Tibial nerve (tissue), 4 donors: Measurements from ENCODE around the gene HENMT1. TPM values are rescaled to one million over a fixed set of nuclear protein-coding genes. Genes with fewer than 3 reads are reported as not detected.
"Not testable (repeated sequence)": the region's sequence is repeated elsewhere in the genome, so short reads cannot be mapped to it uniquely, and the experiment has no call there.

Source experiments
- DNase-seq, 2 donors: peaks; one replicate each; pipeline ENCODE4 v3.0.0-alpha.2; 2019; ENCODE audit warnings: low spot score in 2 of 2
- H3K27ac ChIP-seq, 4 donors: fragments of 200-600 bp; sonication (generic) in 3 of 4; one replicate each; pipeline ENCODE4 v1.5.1; 2017 to 2019; ENCODE audit warnings: mild to moderate bottlenecking in 1 of 4
- H3K27me3 ChIP-seq, 2 donors: fragments of 200-600 bp; sonication (generic) in 1 of 2; one replicate each; pipeline versions ENCODE4 v1.5.1 to v1.6.0; 2017 to 2019
- H3K36me3 ChIP-seq, 3 donors: fragments of 200-600 bp; sonication (generic); one replicate each; pipeline ENCODE4 v1.5.1; 2018 to 2019
- H3K4me1 ChIP-seq, 4 donors: fragments of 200-600 bp; sonication (generic) in 3 of 4; one replicate each; pipeline ENCODE4 v1.5.1; 2017 to 2019
- H3K4me3 ChIP-seq, 4 donors: fragments of 200-600 bp; sonication (generic) in 3 of 4; one replicate each; pipeline ENCODE4 v1.5.1; 2017 to 2019; ENCODE audit warnings: mild to moderate bottlenecking in 1 of 4, moderate library complexity in 1 of 4
- H3K9me3 ChIP-seq, 4 donors: fragments of 200-600 bp; sonication (generic) in 3 of 4; one replicate each; pipeline ENCODE4 v1.5.1; 2017 to 2019
- EP300 ChIP-seq, 2 donors: sonication (generic); formaldehyde crosslinking; IDR thresholded peaks; one replicate each; pipeline ENCODE4 v1.6.1; 2017; ENCODE audit warnings: antibody characterized with exemption in 2 of 2, mild to moderate bottlenecking in 1 of 2
- POLR2A ChIP-seq, 2 donors: fragments of 450-650 bp; IDR thresholded peaks; one replicate each; pipeline ENCODE4 v1.6.1; 2017; ENCODE audit warnings: antibody characterized with exemption in 2 of 2, mild to moderate bottlenecking in 2 of 2, moderate library complexity in 2 of 2
- WGBS, 2 donors: methylation state at CpG; one replicate each; pipeline ENCODE4 v1.1.5; 2018; 5-methylcytosine and 5-hydroxymethylcytosine counted together
- total RNA-seq, 4 donors: library from RNA; depleted of rRNA; stranded (reverse); fragments of >200 nt; gene quantifications; one replicate each; pipeline ENCODE4 v1.1.0, GENCODE V29; 2016
- TF ChIP-seq, protein P1 (sequence below), 5 experiments: fragments of 200-600 bp in 3 of 5; fragments of 450-650 bp in 2 of 5; sonication (generic) in 3 of 5; IDR thresholded peaks; one replicate each; pipeline ENCODE4 v1.5.1; 2016 to 2019; ENCODE audit warnings: antibody characterized with exemption in 5 of 5, mild to moderate bottlenecking in 3 of 5, moderate library complexity in 2 of 5

The HENMT1 gene
- total RNA-seq, 4 donors from 2014 or later = 1.2 to 3.7 (median 2.4) TPM

DNA sequence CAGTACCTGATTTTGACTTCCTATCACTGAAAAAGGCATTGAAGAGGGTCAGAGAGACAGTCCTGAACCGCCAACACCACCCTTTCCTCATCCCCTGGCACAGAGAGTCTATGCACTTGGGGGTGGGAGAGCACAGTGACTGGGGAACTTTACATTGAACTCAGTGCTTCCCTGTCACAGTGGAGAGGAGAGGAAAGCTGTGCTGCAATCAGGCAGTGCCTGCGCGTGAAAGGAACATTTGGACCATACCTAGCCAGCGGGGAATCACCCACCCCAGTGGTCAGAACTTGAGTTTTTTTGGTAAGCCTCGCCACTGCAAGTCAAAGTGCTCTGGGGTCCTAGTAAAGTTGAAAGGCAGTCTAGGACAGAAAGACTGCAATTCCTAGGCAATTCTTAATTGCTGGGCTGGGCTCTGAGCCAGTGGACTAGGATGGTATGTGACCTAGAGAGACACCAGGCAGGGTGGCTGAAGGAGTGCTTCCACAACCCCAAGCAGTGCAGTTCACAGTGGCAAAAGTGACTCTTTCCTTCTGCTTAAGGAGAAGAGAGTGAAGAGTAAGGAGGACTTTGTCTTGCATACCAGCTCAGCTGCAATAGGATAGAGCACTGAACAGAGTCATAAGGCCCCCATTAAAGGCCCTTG, 9.4 kb upstream of the HENMT1 start:
- WGBS, 2 donors = 75 to 82% methylated on average over 4 to 5 of the region's 5 CpGs
- DNase-seq = no peak
- no peaks in the 10 kb centered on the region for H3K36me3 ChIP-seq
- no peaks in the 10 kb centered on the region for H3K4me1 ChIP-seq
- no peak overlapping the region for H3K27ac ChIP-seq
- TF ChIP-seq EP300 (IDR thresholded peaks at IDR 0.05) (no peak), POLR2A (IDR thresholded peaks at IDR 0.05) (no peak)
- TF ChIP-seq, protein P1, sequence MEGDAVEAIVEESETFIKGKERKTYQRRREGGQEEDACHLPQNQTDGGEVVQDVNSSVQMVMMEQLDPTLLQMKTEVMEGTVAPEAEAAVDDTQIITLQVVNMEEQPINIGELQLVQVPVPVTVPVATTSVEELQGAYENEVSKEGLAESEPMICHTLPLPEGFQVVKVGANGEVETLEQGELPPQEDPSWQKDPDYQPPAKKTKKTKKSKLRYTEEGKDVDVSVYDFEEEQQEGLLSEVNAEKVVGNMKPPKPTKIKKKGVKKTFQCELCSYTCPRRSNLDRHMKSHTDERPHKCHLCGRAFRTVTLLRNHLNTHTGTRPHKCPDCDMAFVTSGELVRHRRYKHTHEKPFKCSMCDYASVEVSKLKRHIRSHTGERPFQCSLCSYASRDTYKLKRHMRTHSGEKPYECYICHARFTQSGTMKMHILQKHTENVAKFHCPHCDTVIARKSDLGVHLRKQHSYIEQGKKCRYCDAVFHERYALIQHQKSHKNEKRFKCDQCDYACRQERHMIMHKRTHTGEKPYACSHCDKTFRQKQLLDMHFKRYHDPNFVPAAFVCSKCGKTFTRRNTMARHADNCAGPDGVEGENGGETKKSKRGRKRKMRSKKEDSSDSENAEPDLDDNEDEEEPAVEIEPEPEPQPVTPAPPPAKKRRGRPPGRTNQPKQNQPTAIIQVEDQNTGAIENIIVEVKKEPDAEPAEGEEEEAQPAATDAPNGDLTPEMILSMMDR (IDR thresholded peaks at IDR 0.05) = no peak
- no peaks in the 10 kb centered on the region for H3K9me3 ChIP-seq
- H3K27me3 ChIP-seq = peaks cover 0 to 10% of the 10 kb centered on the region in 2 donors
- H3K4me3 ChIP-seq = no peak overlapping the region

GRCh38 chr1:108669679-108670078, 8.8 kb upstream of the HENMT1 start:
- DNase-seq = no peak
- Histone ChIP-seq H3K9me3 (no peaks in the 10 kb centered on the region), H3K27me3 (peaks cover 0 to 10% of the 10 kb centered on the region in 2 donors), H3K4me3 (no peak overlapping the region), H3K27ac (no peak overlapping the region), H3K36me3 (no peaks in the 10 kb centered on the region), H3K4me1 (no peaks in the 10 kb centered on the region)
- TF ChIP-seq EP300 (IDR thresholded peaks at IDR 0.05) = no peak
- TF ChIP-seq, protein P1 (IDR thresholded peaks at IDR 0.05) = no peak
- 80 to 87% methylated on average over 7 of the region's 7 CpGs for WGBS, 2 donors

GRCh38 chr1:108668777-108669176, 7.9 kb upstream of the HENMT1 start:
- Histone ChIP-seq H3K9me3 (no peaks in the 10 kb centered on the region), H3K27ac (no peak overlapping the region), H3K4me1 (no peaks in the 10 kb centered on the region), H3K27me3 (peaks cover 0 to 10% of the 10 kb centered on the region in 2 donors), H3K36me3 (no peaks in the 10 kb centered on the region), H3K4me3 (no peak overlapping the region)
- no peak for DNase-seq
- no peak for TF ChIP-seq EP300 (IDR thresholded peaks at IDR 0.05)
- TF ChIP-seq, protein P1 (IDR thresholded peaks at IDR 0.05) = no peak

- H3K4me1 ChIP-seq, H3K9me3 ChIP-seq, H3K27me3 ChIP-seq, DNase-seq, H3K27ac ChIP-seq, H3K36me3 ChIP-seq, H3K4me3 ChIP-seq: not testable (repeated sequence)
- 93 to 94% methylated on average over 13 to 21 of the region's 28 CpGs for WGBS, 2 donors
Observed at GRCh38 chr1:108667422-108667821, 6.5 kb upstream of the HENMT1 start.

GRCh38 chr1:108665771-108666170, 4.9 kb upstream of the HENMT1 start:
- no peak overlapping the region for H3K4me3 ChIP-seq
- H3K4me1 ChIP-seq = peaks cover 0 to 8% (median 4%) of the 10 kb centered on the region in 4 donors
- no peak for DNase-seq
- TF ChIP-seq, protein P1 (IDR thresholded peaks at IDR 0.05) = no peak
- TF ChIP-seq POLR2A (IDR thresholded peaks at IDR 0.05) (no peak), EP300 (IDR thresholded peaks at IDR 0.05) (no peak)
- H3K27me3 ChIP-seq = no peaks in the 10 kb centered on the region
- no peaks in the 10 kb centered on the region for H3K9me3 ChIP-seq
- 76 to 83% methylated on average over 1 of the region's 1 CpG for WGBS, 2 donors
- no peaks in the 10 kb centered on the region for H3K36me3 ChIP-seq
- no peak overlapping the region for H3K27ac ChIP-seq

GRCh38 chr1:108665067-108665466, 4.2 kb upstream of the HENMT1 start:
- H3K9me3 ChIP-seq = no peaks in the 10 kb centered on the region
- DNase-seq = no peak
- H3K27ac ChIP-seq = no peak overlapping the region
- TF ChIP-seq, protein P1 (IDR thresholded peaks at IDR 0.05) = no peak
- TF ChIP-seq EP300 (IDR thresholded peaks at IDR 0.05) (no peak), POLR2A (IDR thresholded peaks at IDR 0.05) (no peak)
- peaks cover 0 to 8% (median 4%) of the 10 kb centered on the region in 4 donors for H3K4me1 ChIP-seq
- WGBS, 2 donors = 69 to 76% methylated on average over 2 of the region's 2 CpGs
- no peaks in the 10 kb centered on the region for H3K36me3 ChIP-seq
- no peaks in the 10 kb centered on the region for H3K27me3 ChIP-seq
- no peak overlapping the region for H3K4me3 ChIP-seq
